Measurements from ENCODE around the gene PYURF.

GRCh38 chr4:88489100-88489761 lies 34.3 kb downstream of the PYURF start:
- no peak for TF ChIP-seq POLR2AphosphoS5 (IDR thresholded peaks at IDR 0.05; ENCODE audit: low read depth, low read length)
- no peak for TF ChIP-seq CTCF (IDR thresholded peaks at IDR 0.05)
- TF ChIP-seq RAD21 (IDR thresholded peaks at IDR 0.05; ENCODE audit: low read length), result no peak
- TF ChIP-seq REST (IDR thresholded peaks at IDR 0.05; ENCODE audit: low read depth, low read length), result no peak

Data from SK-N-SH (cell line).